Osteoblast (primary cell): ENCODE measurements around the gene SAV1. TPM values are rescaled to one million over a fixed set of nuclear protein-coding genes. Genes with fewer than 3 reads are reported as not detected.
"Not testable (repeated sequence)": the region's sequence is repeated elsewhere in the genome, so short reads cannot be mapped to it uniquely, and the experiment has no call there.

Experiments
- DNase-seq: peaks from one replicate; pipeline ENCODE4 v3.0.0; 2011; ENCODE audit warnings: low spot score, mixed read lengths; ENCODE audit not compliant: insufficient read length; ENCODE audit errors: missing footprints
- H2AFZ ChIP-seq: 2 replicates; pipeline ENCODE4 v1.6.0; 2011; ENCODE audit warnings: mild to moderate bottlenecking, low read length
- H3K27ac ChIP-seq: 2 replicates; pipeline ENCODE4 v1.5.1; 2011; ENCODE audit warnings: mild to moderate bottlenecking, low read depth, low read length, moderate library complexity
- H3K27me3 ChIP-seq: 2 replicates; pipeline ENCODE4 v1.6.0; 2012; ENCODE audit warnings: mild to moderate bottlenecking, control low read depth, inconsistent platforms, low read length, moderate library complexity; ENCODE audit not compliant: insufficient read depth
- H3K36me3 ChIP-seq: 2 replicates; pipeline ENCODE4 v1.5.1; 2011; ENCODE audit warnings: mild to moderate bottlenecking, low read length, control low read depth, moderate library complexity; ENCODE audit not compliant: insufficient read depth
- H3K4me1 ChIP-seq: 2 replicates; pipeline ENCODE4 v1.5.1; 2011; ENCODE audit warnings: mild to moderate bottlenecking, low read length, control low read depth, moderate library complexity; ENCODE audit not compliant: insufficient read depth
- H3K4me2 ChIP-seq: 2 replicates; pipeline ENCODE4 v1.6.0; 2011; ENCODE audit warnings: mild to moderate bottlenecking, low read length; ENCODE audit not compliant: insufficient read depth
- H3K4me3 ChIP-seq: fragments of 200-600 bp; sonication (generic); 3 replicates; pipeline ENCODE4 v1.5.1; 2012; ENCODE audit warnings: mild to moderate bottlenecking, low read length, inconsistent platforms; ENCODE audit not compliant: insufficient read depth
- H3K79me2 ChIP-seq: 2 replicates; pipeline ENCODE4 v1.6.0; 2012; ENCODE audit warnings: mild to moderate bottlenecking, low read length, control low read depth, inconsistent platforms; ENCODE audit not compliant: insufficient read depth
- H3K9me3 ChIP-seq: 2 replicates; pipeline ENCODE4 v1.5.1; 2011; ENCODE audit warnings: low read depth, low read length, control low read depth
- H4K20me1 ChIP-seq: 2 replicates; pipeline ENCODE4 v1.6.0; 2012; ENCODE audit warnings: mild to moderate bottlenecking, low read length, control low read depth; ENCODE audit not compliant: insufficient read depth
- CTCF ChIP-seq: IDR thresholded peaks from 2 replicates; pipeline ENCODE4 v1.5.1; 2011; ENCODE audit warnings: mild to moderate bottlenecking, low read depth, low read length, moderate library complexity; ENCODE audit errors: extremely low read depth
- total RNA-seq: library from RNA; depleted of rRNA; stranded (reverse); fragments of >200 nt; gene quantifications from 2 replicates; pipeline ENCODE4 v1.2.3, GENCODE V29; 2012

The SAV1 gene
- total RNA-seq, 1 donor = 44.2 TPM

GRCh38 chr14:50669441-50669986 is 1.4 kb upstream of the SAV1 start:
- Histone ChIP-seq H3K4me1 (no peaks in the 10 kb centered on the region), H3K27me3 (no peaks in the 10 kb centered on the region), H3K4me3 (no peak overlapping the region), H3K79me2 (peaks cover 31% of the 10 kb centered on the region), H4K20me1 (no peaks in the 10 kb centered on the region), H3K27ac (no peak overlapping the region), H3K36me3 (peaks cover 4% of the 10 kb centered on the region), H3K4me2 (no peak overlapping the region), H3K9me3 (no peaks in the 10 kb centered on the region), H2AFZ (peak overlapping the region; percentile 11)
- DNase-seq = no peak
- TF ChIP-seq CTCF = no peak

GRCh38 chr14:50668826-50669143 is 679 bp upstream of the SAV1 start:
- no peak overlapping the region for H3K27ac ChIP-seq

GRCh38 chr14:50667684-50667995 is 466 bp downstream of the SAV1 start:
- TF ChIP-seq CTCF = no peak
- Histone ChIP-seq H2AFZ (no peak overlapping the region), H4K20me1 (no peaks in the 10 kb centered on the region), H3K36me3 (peaks cover 8% of the 10 kb centered on the region), H3K27ac (peak overlapping the region; percentile 87), H3K4me3 (peak overlapping the region; percentile 86), H3K79me2 (peaks cover 42% of the 10 kb centered on the region), H3K9me3 (no peaks in the 10 kb centered on the region), H3K4me1 (no peaks in the 10 kb centered on the region), H3K4me2 (peak overlapping the region; percentile 91), H3K27me3 (no peaks in the 10 kb centered on the region)
- DNase-seq = no peak

More at GRCh38 chr14:50668826-50669143, 679 bp upstream of the SAV1 start:
- H3K9me3 ChIP-seq = no peaks in the 10 kb centered on the region
- H3K36me3 ChIP-seq = peaks cover 6% of the 10 kb centered on the region
- no peak for TF ChIP-seq CTCF
- DNase-seq = no peak
- H3K4me1 ChIP-seq = no peaks in the 10 kb centered on the region
- peak overlapping the region; percentile 86 for H3K4me3 ChIP-seq
- H2AFZ ChIP-seq = peak overlapping the region; percentile 89
- H4K20me1 ChIP-seq = no peaks in the 10 kb centered on the region
- peaks cover 36% of the 10 kb centered on the region for H3K79me2 ChIP-seq
- peak overlapping the region; percentile 91 for H3K4me2 ChIP-seq
- no peaks in the 10 kb centered on the region for H3K27me3 ChIP-seq

- TF ChIP-seq CTCF = no peak
- Histone ChIP-seq H3K27ac (peak overlapping the region; percentile 87), H3K36me3 (peaks cover 11% of the 10 kb centered on the region), H3K4me1 (no peaks in the 10 kb centered on the region), H2AFZ (peak overlapping the region; percentile 50), H3K79me2 (peaks cover 46% of the 10 kb centered on the region), H3K27me3 (no peaks in the 10 kb centered on the region), H3K4me2 (peak overlapping the region; percentile 91), H3K9me3 (no peaks in the 10 kb centered on the region), H4K20me1 (no peaks in the 10 kb centered on the region), H3K4me3 (peak overlapping the region; percentile 86)
- DNase-seq = peak; percentile 54
Observed at GRCh38 chr14:50666772-50667683, 1.1 kb downstream of the SAV1 start.

- H2AFZ ChIP-seq, H4K20me1 ChIP-seq, H3K4me3 ChIP-seq, H3K27me3 ChIP-seq, H3K9me3 ChIP-seq, H3K27ac ChIP-seq, H3K4me1 ChIP-seq, DNase-seq: not testable (repeated sequence)
- Histone ChIP-seq H3K79me2 (peaks cover 63% of the 10 kb centered on the region), H3K4me2 (peak overlapping the region; percentile 91), H3K36me3 (peaks cover 20% of the 10 kb centered on the region)
Observed at GRCh38 chr14:50665300-50665699, 2.8 kb downstream of the SAV1 start.

GRCh38 chr14:50664579-50664978 is 3.5 kb downstream of the SAV1 start:
- not testable (repeated sequence) for H3K4me1 ChIP-seq, H2AFZ ChIP-seq, H3K4me2 ChIP-seq, H3K27ac ChIP-seq, H3K4me3 ChIP-seq, H4K20me1 ChIP-seq, H3K9me3 ChIP-seq, DNase-seq, H3K27me3 ChIP-seq
- H3K36me3 ChIP-seq = peaks cover 25% of the 10 kb centered on the region
- H3K79me2 ChIP-seq = peaks cover 70% of the 10 kb centered on the region
